Lower leg skin (tissue), 4 donors: ENCODE data around the gene CHPF2. TPM values are rescaled to one million over a fixed set of nuclear protein-coding genes. Genes with fewer than 3 reads are reported as not detected.
A peak's percentile ranks its signal among the peaks of the same experiment; 100 is the strongest.

Experiments
- DNase-seq, 2 donors: peaks; one replicate each; pipeline ENCODE4 v3.0.0-alpha.2; 2019; ENCODE audit warnings: low spot score in 2 of 2
- H3K4me3 ChIP-seq: fragments of 200-600 bp; sonication (generic); 2 replicates; pipeline ENCODE4 v1.5.1; 2017; ENCODE audit warnings: mild to moderate bottlenecking, low read depth; ENCODE audit not compliant: poor library complexity, severe bottlenecking
- CTCF ChIP-seq, 3 donors: fragments of 450-650 bp; IDR thresholded peaks; one replicate each; pipeline ENCODE4 v1.5.1; 2016; ENCODE audit warnings: antibody characterized with exemption in 3 of 3, mild to moderate bottlenecking in 3 of 3, moderate library complexity in 2 of 3
- POLR2A ChIP-seq, 2 donors: fragments of 450-650 bp; IDR thresholded peaks; one replicate each; pipeline ENCODE4 v1.6.1; 2016 to 2017; ENCODE audit warnings: antibody characterized with exemption in 2 of 2, mild to moderate bottlenecking in 1 of 2, moderate library complexity in 1 of 2
- WGBS, 2 donors: methylation state at CpG; one replicate each; pipeline ENCODE4 v1.1.5; 2018; 5-methylcytosine and 5-hydroxymethylcytosine counted together
- intact Hi-C: fragments of 100-400 bp; cut with DNase I; formaldehyde crosslinking; loops from one replicate; pipeline ENCODE4 v1.15.0; 2023; ENCODE audit warnings: low total_unique reads
- total RNA-seq, 4 donors: library from RNA; depleted of rRNA; stranded (reverse); fragments of >200 nt; gene quantifications; one replicate each; pipeline ENCODE4 v1.1.0, GENCODE V29; 2016

The CHPF2 gene
- total RNA-seq, 4 donors from 2014 or later = 15.4 to 32.2 (median 26.7) TPM

GRCh38 chr7:151245360-151246101, 13.2 kb downstream of the CHPF2 start:
- DNase-seq = peak in 1 of 2 donors; percentile 87
- TF ChIP-seq CTCF (IDR thresholded peaks at IDR 0.05) (no peak), POLR2A (IDR thresholded peaks at IDR 0.05) (no peak)
- H3K4me3 ChIP-seq = no peak overlapping the region
- 6 to 13% methylated on average over 11 to 38 of the region's 60 CpGs for WGBS, 2 donors
- intact Hi-C loops = no loop called here

- TF ChIP-seq POLR2A (IDR thresholded peaks at IDR 0.05) (no peak), CTCF (IDR thresholded peaks at IDR 0.05) (no peak)
- H3K4me3 ChIP-seq = no peak overlapping the region
- intact Hi-C loops = no loop called here
- 33 to 36% methylated on average over 13 of the region's 13 CpGs for WGBS, 2 donors
- DNase-seq = peak in 1 of 2 donors; percentile 85
Observed at GRCh38 chr7:151246102-151246850, 14.0 kb downstream of the CHPF2 start.

GRCh38 chr7:151246851-151247580, 14.7 kb downstream of the CHPF2 start:
- no peak for DNase-seq
- no peak for TF ChIP-seq POLR2A (IDR thresholded peaks at IDR 0.05)
- TF ChIP-seq CTCF (IDR thresholded peaks at IDR 0.05) = no peak
- H3K4me3 ChIP-seq = no peak overlapping the region
- intact Hi-C loops = no loop called here
- WGBS, 2 donors = 63 to 65% methylated on average over 4 of the region's 4 CpGs

- DNase-seq = no peak
- intact Hi-C loops = no loop called here
- TF ChIP-seq CTCF (IDR thresholded peaks at IDR 0.05) = no peak
- TF ChIP-seq POLR2A (IDR thresholded peaks at IDR 0.05) = no peak
- H3K4me3 ChIP-seq = peak overlapping the region; percentile 29
- 8 to 22% methylated on average over 17 to 29 of the region's 29 CpGs for WGBS, 2 donors
Observed at GRCh38 chr7:151247611-151248345, 15.5 kb downstream of the CHPF2 start.

GRCh38 chr7:151248346-151249033, 16.2 kb downstream of the CHPF2 start, which contains the start of gene SMARCD3:
SMARCD3 (minus strand) TSS chr7:151248694; CDS start chr7:151248562, 132 bp downstream.
- TF ChIP-seq POLR2A (IDR thresholded peaks at IDR 0.05) = no peak
- no peak for TF ChIP-seq CTCF (IDR thresholded peaks at IDR 0.05)
- WGBS, 2 donors = 0 to 1% methylated on average over 33 to 39 of the region's 71 CpGs
- DNase-seq = no peak
- peak within 1 kb of the TSS; percentile 29 for H3K4me3 ChIP-seq
- intact Hi-C loops = no loop called here
